GM18520 (cell line): ENCODE data around the gene NEK9.
"Not testable (repeated sequence)": the region's sequence is repeated elsewhere in the genome, so short reads cannot be mapped to it uniquely, and the experiment has no call there.

Experiments used
- ATAC-seq: cut with Tn5 transposase; IDR thresholded peaks from one replicate; pipeline ENCODE4 v1.9.1; 2021; ENCODE audit not compliant: unreplicated experiment

NEK9 gene

GRCh38 chr14:75147423-75148071 lies 20.7 kb upstream of the NEK9 start:
- no peak for ATAC-seq

GRCh38 chr14:75144944-75145343 lies 18.1 kb upstream of the NEK9 start:
- ATAC-seq: no peak

- no peak for ATAC-seq
Observed at GRCh38 chr14:75143761-75144527, 17.1 kb upstream of the NEK9 start.

- ATAC-seq: no peak
Observed at GRCh38 chr14:75142494-75142893, 15.6 kb upstream of the NEK9 start.

- ATAC-seq: no peak
Observed at GRCh38 chr14:75141967-75142366, 15.1 kb upstream of the NEK9 start.

GRCh38 chr14:75141062-75141461 lies 14.2 kb upstream of the NEK9 start:
- no peak for ATAC-seq

- no peak for ATAC-seq
Observed at GRCh38 chr14:75140620-75141019, 13.8 kb upstream of the NEK9 start.

- ATAC-seq: no peak
Observed at GRCh38 chr14:75139185-75139584, 12.3 kb upstream of the NEK9 start.

- no peak for ATAC-seq
Observed at GRCh38 chr14:75138492-75138891, 11.6 kb upstream of the NEK9 start.

- ATAC-seq: no peak
Observed at GRCh38 chr14:75134644-75135043, 7.8 kb upstream of the NEK9 start.

GRCh38 chr14:75133597-75133996 lies 6.7 kb upstream of the NEK9 start:
- ATAC-seq: no peak

GRCh38 chr14:75132382-75133086 lies 5.7 kb upstream of the NEK9 start:
- no peak for ATAC-seq

GRCh38 chr14:75128596-75128990 lies 1.7 kb upstream of the NEK9 start:
- ATAC-seq: no peak

GRCh38 chr14:75127903-75128595 lies 1.2 kb upstream of the NEK9 start:
- no peak for ATAC-seq

GRCh38 chr14:75127474-75127820 lies 599 bp upstream of the NEK9 start:
- ATAC-seq: not testable (repeated sequence)

- ATAC-seq: no peak
Observed at GRCh38 chr14:75126121-75126544, 715 bp downstream of the NEK9 start.

- no peak for ATAC-seq
Observed at GRCh38 chr14:75125617-75126016, 1.2 kb downstream of the NEK9 start.

- no peak for ATAC-seq
Observed at GRCh38 chr14:75123991-75124390, 2.9 kb downstream of the NEK9 start.

- no peak for ATAC-seq
Observed at GRCh38 chr14:75121552-75121951, 5.3 kb downstream of the NEK9 start.

GRCh38 chr14:75120541-75121291 lies 6.1 kb downstream of the NEK9 start:
- ATAC-seq: no peak

GRCh38 chr14:75119056-75119455 lies 7.8 kb downstream of the NEK9 start:
- no peak for ATAC-seq
